ENCODE measurements around the gene DERL2.

DNA sequence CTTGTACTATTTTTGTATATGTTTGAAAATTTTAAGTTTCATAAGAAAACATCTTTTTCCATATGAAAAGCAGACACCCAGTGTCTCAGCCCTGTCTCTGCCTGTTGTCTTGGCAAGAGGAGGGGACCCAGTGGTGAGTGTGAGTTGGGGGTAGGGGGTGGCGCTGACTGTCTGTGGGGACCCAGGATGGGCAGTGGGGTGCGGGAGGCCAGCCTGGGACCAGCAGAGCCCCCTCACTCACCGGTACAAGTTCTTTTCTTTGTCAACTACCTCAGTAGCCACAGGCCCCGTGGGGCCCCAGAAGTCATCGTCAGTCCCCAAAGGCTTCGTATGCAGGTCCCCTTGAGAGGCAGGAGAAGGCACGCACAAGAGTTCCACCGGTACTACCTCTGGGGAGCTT lies 46.6 kb upstream of the DERL2 start:
- TF ChIP-seq, protein P1, sequence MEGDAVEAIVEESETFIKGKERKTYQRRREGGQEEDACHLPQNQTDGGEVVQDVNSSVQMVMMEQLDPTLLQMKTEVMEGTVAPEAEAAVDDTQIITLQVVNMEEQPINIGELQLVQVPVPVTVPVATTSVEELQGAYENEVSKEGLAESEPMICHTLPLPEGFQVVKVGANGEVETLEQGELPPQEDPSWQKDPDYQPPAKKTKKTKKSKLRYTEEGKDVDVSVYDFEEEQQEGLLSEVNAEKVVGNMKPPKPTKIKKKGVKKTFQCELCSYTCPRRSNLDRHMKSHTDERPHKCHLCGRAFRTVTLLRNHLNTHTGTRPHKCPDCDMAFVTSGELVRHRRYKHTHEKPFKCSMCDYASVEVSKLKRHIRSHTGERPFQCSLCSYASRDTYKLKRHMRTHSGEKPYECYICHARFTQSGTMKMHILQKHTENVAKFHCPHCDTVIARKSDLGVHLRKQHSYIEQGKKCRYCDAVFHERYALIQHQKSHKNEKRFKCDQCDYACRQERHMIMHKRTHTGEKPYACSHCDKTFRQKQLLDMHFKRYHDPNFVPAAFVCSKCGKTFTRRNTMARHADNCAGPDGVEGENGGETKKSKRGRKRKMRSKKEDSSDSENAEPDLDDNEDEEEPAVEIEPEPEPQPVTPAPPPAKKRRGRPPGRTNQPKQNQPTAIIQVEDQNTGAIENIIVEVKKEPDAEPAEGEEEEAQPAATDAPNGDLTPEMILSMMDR (conservative IDR thresholded peaks at IDR 0.05; ENCODE audit: low read length) = no peak
- no peak for TF ChIP-seq EZH2phosphoT487 (IDR thresholded peaks at IDR 0.05; ENCODE audit: borderline replicate concordance, low read depth, low read length)

Measured in OCI-LY7 (cell line).